Measurements from ENCODE around the gene LETM1. TPM values are rescaled to one million over a fixed set of nuclear protein-coding genes. Genes with fewer than 3 reads are reported as not detected.
A peak's percentile ranks its signal among the peaks of the same experiment; 100 is the strongest.

Gene LETM1
- total and polyA plus RNA-seq, 2 of the 13 experiments (the other 11 are each of a cell fraction or from before 2014, with no cell fraction given) = 9.7 to 41.6 TPM

DNA sequence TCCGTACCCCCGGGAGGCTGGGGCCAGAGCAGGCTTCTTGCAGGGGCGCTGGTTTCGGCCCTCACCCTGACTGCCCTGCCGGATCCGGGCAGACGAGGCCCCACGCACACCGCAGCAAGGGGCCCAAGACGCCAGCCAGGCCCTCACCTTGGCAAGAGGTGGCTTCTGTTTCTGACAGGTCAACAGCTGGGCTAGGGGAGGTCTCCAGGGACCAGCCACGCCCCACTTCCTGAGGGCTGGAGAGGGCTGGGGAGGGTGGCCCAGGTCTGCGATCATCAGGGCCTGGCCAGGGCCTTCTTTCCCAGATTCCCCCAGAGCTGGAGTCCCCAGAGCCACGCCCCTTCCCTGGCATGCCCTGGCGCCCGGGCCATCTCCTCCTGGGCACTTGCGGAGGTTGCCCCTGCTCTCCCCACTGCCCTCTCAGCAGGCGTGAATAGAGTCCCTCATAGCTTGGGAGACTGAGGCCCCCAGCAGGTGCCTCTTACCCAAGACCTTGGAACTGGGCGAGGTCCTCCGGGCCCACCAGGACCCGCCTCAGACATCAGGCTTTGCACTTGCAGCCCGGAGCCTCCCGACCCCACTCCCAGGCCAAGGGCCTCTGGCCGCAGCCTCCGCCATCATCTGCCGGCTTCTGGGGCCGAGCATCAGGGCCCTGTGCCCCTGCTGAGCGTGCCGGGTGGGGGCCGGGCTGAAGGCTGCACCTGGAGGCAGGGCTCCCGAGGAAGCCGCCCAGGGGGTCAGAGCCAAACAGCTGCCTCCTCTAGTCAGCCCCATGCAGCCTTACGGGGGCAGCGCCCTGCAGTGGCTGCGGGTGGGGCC lies 69.2 kb downstream of the LETM1 start (continued):
- TF ChIP-seq NFKB2 (CRISPR knock-in tag; IDR thresholded peaks at IDR 0.05; ENCODE audit: borderline replicate concordance) (no peak), NFYC (CRISPR knock-in tag; IDR thresholded peaks at IDR 0.05) (no peak), ZNF614 (CRISPR knock-in tag; IDR thresholded peaks at IDR 0.05; ENCODE audit: borderline replicate concordance) (no peak), CC2D1A (CRISPR knock-in tag; IDR thresholded peaks at IDR 0.05) (no peak), IRX3 (CRISPR knock-in tag; IDR thresholded peaks at IDR 0.05; ENCODE audit: borderline replicate concordance, low read depth) (no peak), ZNF564 (CRISPR knock-in tag; IDR thresholded peaks at IDR 0.05) (no peak), HDAC1 (CRISPR knock-in tag; IDR thresholded peaks at IDR 0.05) (peak; percentile 65), MEIS1 (CRISPR knock-in tag; IDR thresholded peaks at IDR 0.05; ENCODE audit: borderline replicate concordance) (no peak), ZNF768 (CRISPR knock-in tag; IDR thresholded peaks at IDR 0.05) (0 out of 2 replicates have a peak, but pooled peaks have one; percentile 12)
- TF ChIP-seq, protein P1, sequence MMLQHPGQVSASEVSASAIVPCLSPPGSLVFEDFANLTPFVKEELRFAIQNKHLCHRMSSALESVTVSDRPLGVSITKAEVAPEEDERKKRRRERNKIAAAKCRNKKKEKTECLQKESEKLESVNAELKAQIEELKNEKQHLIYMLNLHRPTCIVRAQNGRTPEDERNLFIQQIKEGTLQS (CRISPR knock-in tag; IDR thresholded peaks at IDR 0.05) = no peak

- H3K36me3 ChIP-seq (replicated peaks in 1 of 2; ENCODE audit: control insufficient read depth in 1 of 2, insufficient read depth in 2 of 2, low read length in 2 of 2) = no peaks in the 10 kb centered on the region
- WGBS (ENCODE audit: low lambda C conversion rate) = 20% methylated on average over 8 of the region's 11 CpGs
- H3K9me3 ChIP-seq (ENCODE audit: low read length) = no peaks in the 10 kb centered on the region
- H3K9ac ChIP-seq (ENCODE audit: insufficient read depth, low read depth, low read length) = no peak overlapping the region
- no peaks in the 10 kb centered on the region for H4K20me1 ChIP-seq (ENCODE audit: insufficient read depth, low read length)
- intact Hi-C loops (cut with micrococcal nuclease; ENCODE audit: unreplicated experiment) = no loop called here
- peak; percentile 4 for ATAC-seq
- CTCF ChIA-PET (ENCODE audit: low intra/inter-chr PET ratio, low total read pairs) = interaction anchor here (3.5 kb wide), 1 partner anchor 24 kb away, joined by 13 read pairs; no protein-coding TSS in a partner anchor
- no TSS peak for BruUV-seq (replicated peaks)
- peak overlapping the region; percentile 19 to 62 (median 29); a peak in 5 of 6 replicates for H3K4me3 ChIP-seq (replicated peaks in 1 of 3; ENCODE audit: insufficient read depth in 1 of 3, low read depth in 2 of 3, low read length in 3 of 3)
- no peak overlapping the region for H2AFZ ChIP-seq (ENCODE audit: low read length)
- TF ChIP-seq TCF7 (IDR thresholded peaks at IDR 0.05; ENCODE audit: low read depth) = no peak
- 0 out of 2 replicates have a peak, but pooled peaks have one; percentile 2 for TF ChIP-seq ZNF276 (CRISPR knock-in tag; IDR thresholded peaks at IDR 0.05; ENCODE audit: low read depth)
- TF ChIP-seq RBFOX2 (IDR thresholded peaks at IDR 0.05; ENCODE audit: low read depth, low read length) = peak; percentile 28; the same call in 1 of the 2 replicates
- TF ChIP-seq SIX1 (CRISPR knock-in tag; IDR thresholded peaks at IDR 0.05; ENCODE audit: borderline replicate concordance) = no peak
- TF ChIP-seq MTA1 (CRISPR knock-in tag; IDR thresholded peaks at IDR 0.05; ENCODE audit: borderline replicate concordance) = peak; percentile 14; the same call in 1 of the 2 replicates
- peak; percentile 95 for TF ChIP-seq HNRNPL (IDR thresholded peaks at IDR 0.05; ENCODE audit: low read depth, low read length)
- no peak for TF ChIP-seq ZNF354B (CRISPR knock-in tag; IDR thresholded peaks at IDR 0.05)
- peaks cover 2 to 8% of the 10 kb centered on the region in 2 experiments; a peak in 4 of 5 replicates for H3K27me3 ChIP-seq (ENCODE audit: control insufficient read depth in 1 of 2, insufficient read depth in 2 of 2, low read length in 2 of 2)
- peaks cover 96% of the 10 kb centered on the region for H3K4me1 ChIP-seq (ENCODE audit: insufficient read depth, low read length)
- in situ Hi-C loops (cut with HindIII; ENCODE audit: extremely low pct_ligation_motif_present, low pct_unique_long_range_greater_than_20kb) = no loop called here
- FAIRE-seq = no peak
- H3K4me2 ChIP-seq (ENCODE audit: low read depth, low read length) = peak overlapping the region; percentile 89
- POLR2A ChIA-PET = interaction anchor here (0.6 to 34.3 kb wide), 8 partner anchors 3 to 78 kb away, joined by 3 to 1258 read pairs (median 12); partner anchors contain the start of gene FGFR3
- H3K79me2 ChIP-seq (ENCODE audit: insufficient read depth, low read length) = no peaks in the 10 kb centered on the region
- peak overlapping the region; percentile 59 for H3K27ac ChIP-seq (ENCODE audit: extremely low read length, insufficient read depth, low read length)
- DNase-seq (ENCODE audit: low spot score) = no peak
Measured at GRCh38 chr4:1785592-1785991, 70.4 kb downstream of the LETM1 start.
